Activated CD4-positive, alpha-beta T cell treated with anti-CD3 and anti-CD28 coated beads, Interleukin-2, amount 50 U/mL, for 1 hour (primary cell): Measurements from ENCODE around the gene RAB30.
"Not testable (repeated sequence)": the region's sequence is repeated elsewhere in the genome, so short reads cannot be mapped to it uniquely, and the experiment has no call there.

Source experiments
- DNase-seq: peaks from one replicate; pipeline ENCODE4 v3.0.0-alpha.2; 2020

RAB30 gene

GRCh38 chr11:82978422-82979099 lies 93.1 kb downstream of the RAB30 start:
- no peak for DNase-seq

- DNase-seq = no peak
These were observed 94.9 kb downstream of the RAB30 start for GRCh38 chr11:82976786-82977185.

- DNase-seq = no peak
These were observed 95.8 kb downstream of the RAB30 start for GRCh38 chr11:82975882-82976281.

- DNase-seq = no peak
These were observed 96.8 kb downstream of the RAB30 start for GRCh38 chr11:82974851-82975250.

GRCh38 chr11:82974135-82974534 lies 97.6 kb downstream of the RAB30 start:
- no peak for DNase-seq

- no peak for DNase-seq
These were observed 99.6 kb downstream of the RAB30 start for GRCh38 chr11:82972103-82972502.

- peak; percentile 24 for DNase-seq
These were observed 100.2 kb downstream of the RAB30 start for GRCh38 chr11:82971519-82971946.

GRCh38 chr11:82970507-82971083 lies 101.1 kb downstream of the RAB30 start:
- not testable (repeated sequence) for DNase-seq

- DNase-seq = no peak
These were observed 101.9 kb downstream of the RAB30 start for GRCh38 chr11:82969811-82970210.

GRCh38 chr11:82967381-82967780 lies 104.3 kb downstream of the RAB30 start:
- DNase-seq = no peak

- not testable (repeated sequence) for DNase-seq
These were observed 109.7 kb downstream of the RAB30 start for GRCh38 chr11:82962021-82962420.

- no peak for DNase-seq
These were observed 110.9 kb downstream of the RAB30 start for GRCh38 chr11:82960779-82961143.

GRCh38 chr11:82959987-82960778 lies 111.5 kb downstream of the RAB30 start:
- DNase-seq = peak; percentile 21

GRCh38 chr11:82955736-82956453 lies 115.8 kb downstream of the RAB30 start:
- DNase-seq = peak; percentile 73

- not testable (repeated sequence) for DNase-seq
These were observed 121.2 kb downstream of the RAB30 start for GRCh38 chr11:82950502-82950901.

GRCh38 chr11:82949352-82949751 lies 122.3 kb downstream of the RAB30 start:
- no peak for DNase-seq

GRCh38 chr11:82945682-82946081 lies 126.0 kb downstream of the RAB30 start:
- no peak for DNase-seq

GRCh38 chr11:82945041-82945440 lies 126.7 kb downstream of the RAB30 start:
- DNase-seq = not testable (repeated sequence)

- no peak for DNase-seq
These were observed 127.5 kb downstream of the RAB30 start for GRCh38 chr11:82944198-82944597.

- DNase-seq = not testable (repeated sequence)
These were observed 128.3 kb downstream of the RAB30 start for GRCh38 chr11:82943430-82943829.

GRCh38 chr11:82942376-82942775 lies 129.3 kb downstream of the RAB30 start:
- no peak for DNase-seq

GRCh38 chr11:82939456-82939855 lies 132.2 kb downstream of the RAB30 start:
- DNase-seq = no peak

GRCh38 chr11:82937554-82937953 lies 134.1 kb downstream of the RAB30 start:
- no peak for DNase-seq
